IPS-18c (cell line): ENCODE results near the gene MARCHF11.

ENCODE experiments used
- H3K4me3 ChIP-seq: 2 replicates; pipeline ENCODE4 v1.7.0; 2013; ENCODE audit warnings: low read depth, mild to moderate bottlenecking, low read length, moderate library complexity; ENCODE audit not compliant: insufficient read depth
- H3K9me3 ChIP-seq: one replicate; pipeline ENCODE4 v1.6.1; 2013; ENCODE audit warnings: mild to moderate bottlenecking, low read length, moderate library complexity; ENCODE audit not compliant: control insufficient read depth, insufficient read depth

MARCHF11 gene

GRCh38 chr5:16140417-16140816 lies 39.2 kb downstream of the MARCHF11 start:
- Histone ChIP-seq H3K4me3 (no peak overlapping the region), H3K9me3 (peaks cover 5% of the 10 kb centered on the region)

DNA sequence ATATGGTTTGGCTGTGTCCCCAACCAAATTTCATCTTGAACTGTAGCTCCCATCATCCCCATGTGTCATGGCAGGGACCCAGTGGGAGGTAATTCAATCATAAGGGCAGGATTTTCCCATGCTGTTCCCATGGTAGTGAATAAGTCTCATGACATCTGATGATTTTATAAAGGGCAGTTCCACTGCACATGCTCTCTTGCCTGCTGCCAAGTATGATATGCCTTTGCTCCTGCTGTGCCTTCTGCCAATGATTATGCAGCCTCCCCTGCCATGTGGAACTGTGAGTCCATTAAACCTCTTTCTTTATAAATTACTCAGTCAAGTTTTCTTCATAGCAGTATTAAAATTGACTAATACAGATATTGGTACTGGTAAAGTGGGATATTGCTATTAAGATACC lies 42.4 kb downstream of the MARCHF11 start:
- H3K4me3 ChIP-seq: no peak overlapping the region
- H3K9me3 ChIP-seq: peaks cover 5% of the 10 kb centered on the region

DNA sequence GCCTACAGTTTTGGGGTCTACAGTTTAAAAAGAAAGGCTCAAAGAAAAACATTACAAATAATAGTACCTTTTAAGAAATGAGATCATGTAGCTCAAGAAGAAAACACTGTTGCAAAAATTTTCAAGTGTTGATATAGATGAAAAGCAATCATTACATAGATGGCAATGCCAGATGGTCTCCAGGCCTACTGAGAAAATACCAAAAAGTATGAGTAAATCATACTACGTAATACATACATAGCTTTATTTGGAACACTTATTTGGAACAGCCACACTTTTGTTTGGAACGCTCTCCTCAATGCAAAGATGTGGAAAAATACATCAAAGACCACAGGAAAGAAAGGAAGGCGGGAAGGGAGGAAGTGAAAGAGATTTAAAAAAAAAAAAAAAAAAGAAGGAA lies 44.1 kb downstream of the MARCHF11 start:
- Histone ChIP-seq H3K4me3 (no peak overlapping the region), H3K9me3 (peaks cover 5% of the 10 kb centered on the region)

DNA sequence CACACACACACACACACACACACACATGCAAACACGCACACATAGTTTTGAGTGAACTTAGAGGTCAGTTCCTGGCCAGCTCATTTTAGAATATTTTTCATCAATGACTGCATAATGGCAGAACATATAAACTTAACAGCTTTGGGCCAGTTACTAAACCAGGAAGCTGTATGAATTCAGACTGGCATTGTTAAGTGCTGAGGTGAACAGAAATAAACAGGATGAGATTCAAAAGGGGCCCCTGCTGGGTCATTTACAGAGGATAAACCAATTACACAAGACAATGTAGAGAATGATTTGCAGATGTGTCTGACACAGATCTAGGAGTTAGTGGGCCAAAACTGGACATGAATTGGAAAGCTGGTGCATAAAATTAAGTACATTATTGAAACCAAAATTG lies 44.6 kb downstream of the MARCHF11 start:
- Histone ChIP-seq H3K4me3 (no peak overlapping the region), H3K9me3 (peaks cover 5% of the 10 kb centered on the region)

GRCh38 chr5:16134204-16134603 lies 45.4 kb downstream of the MARCHF11 start:
- Histone ChIP-seq H3K4me3 (no peak overlapping the region), H3K9me3 (peaks cover 5% of the 10 kb centered on the region)

- no peaks in the 10 kb centered on the region for H3K9me3 ChIP-seq
- no peak overlapping the region for H3K4me3 ChIP-seq
These were observed 47.7 kb downstream of the MARCHF11 start for GRCh38 chr5:16131878-16132277.

- Histone ChIP-seq H3K9me3 (no peaks in the 10 kb centered on the region), H3K4me3 (no peak overlapping the region)
These were observed 50.6 kb downstream of the MARCHF11 start for GRCh38 chr5:16128944-16129343.

DNA sequence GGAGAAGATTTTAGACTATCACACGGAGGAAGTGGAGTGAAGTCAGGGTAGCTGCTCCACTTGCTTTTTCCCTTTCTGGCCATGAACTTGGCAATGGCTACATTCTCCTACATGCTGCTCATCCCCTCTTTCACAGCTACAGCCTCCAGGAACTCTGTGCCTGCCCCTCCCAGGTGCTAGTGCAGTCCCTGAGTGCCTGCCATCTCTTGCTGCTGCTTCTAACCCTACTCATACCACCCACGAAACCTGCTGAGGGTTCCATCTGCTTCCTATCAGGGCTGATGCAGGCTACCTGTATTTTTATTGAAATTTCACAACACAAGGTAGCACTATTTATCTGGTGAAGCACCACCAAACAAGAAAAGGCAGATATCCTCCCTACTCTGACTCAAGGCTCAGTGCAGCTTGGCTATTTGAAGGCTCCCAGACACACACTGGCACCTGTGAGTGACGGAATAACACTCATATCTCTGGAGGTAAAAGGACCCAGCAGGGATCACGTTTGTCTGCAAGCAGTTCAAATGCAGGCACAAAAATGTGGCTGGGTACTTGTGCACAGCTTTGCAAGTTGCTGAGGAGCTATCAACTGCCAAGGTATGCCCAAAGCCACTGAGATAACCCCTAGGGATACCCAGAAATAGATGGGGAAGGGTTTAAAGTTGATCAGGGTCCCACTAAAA lies 51.6 kb downstream of the MARCHF11 start:
- Histone ChIP-seq H3K4me3 (no peak overlapping the region), H3K9me3 (no peaks in the 10 kb centered on the region)

DNA sequence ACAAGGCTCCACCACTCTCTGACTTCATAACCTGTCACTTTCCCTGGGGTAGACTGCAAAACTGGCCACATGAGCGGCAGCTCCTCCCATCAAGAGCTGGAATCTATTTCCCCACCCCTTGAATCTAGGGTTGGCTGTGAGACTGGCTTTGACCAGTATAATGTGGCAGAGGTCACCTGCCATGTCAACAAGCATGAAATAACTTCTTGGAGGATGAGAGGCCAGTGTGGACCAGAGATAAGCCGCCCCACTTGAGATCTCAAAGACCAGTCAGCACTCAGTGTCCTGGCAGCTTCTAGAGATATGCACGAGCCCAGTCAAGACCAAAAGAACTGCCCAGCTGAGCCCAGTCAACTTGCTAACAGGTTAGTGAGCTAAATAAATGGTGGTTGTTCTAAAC lies 59.0 kb downstream of the MARCHF11 start:
- no peak overlapping the region for H3K4me3 ChIP-seq
- H3K9me3 ChIP-seq: no peaks in the 10 kb centered on the region

- Histone ChIP-seq H3K9me3 (no peaks in the 10 kb centered on the region), H3K4me3 (no peak overlapping the region)
These were observed 59.8 kb downstream of the MARCHF11 start for GRCh38 chr5:16119790-16120189.

DNA sequence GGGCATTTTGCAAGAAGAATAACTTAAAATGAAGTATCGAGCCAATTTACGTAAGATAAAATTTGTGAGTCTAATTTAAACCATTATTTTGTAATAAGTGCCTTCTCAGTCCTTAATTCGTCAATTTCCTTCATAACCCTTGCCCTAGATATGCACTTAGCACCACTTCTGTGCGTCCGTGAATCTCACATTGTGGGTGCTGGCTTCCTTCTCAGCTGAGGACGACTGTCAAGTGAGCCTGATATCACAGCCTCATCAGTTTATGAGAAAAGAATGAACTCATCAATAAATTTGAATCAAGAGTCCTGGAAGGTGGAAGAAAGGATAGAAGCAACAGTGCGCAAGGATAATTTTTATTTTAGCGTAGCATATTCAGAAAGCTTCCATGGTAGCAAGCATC lies 64.5 kb downstream of the MARCHF11 start:
- Histone ChIP-seq H3K4me3 (no peak overlapping the region), H3K9me3 (peaks cover 3% of the 10 kb centered on the region)

DNA sequence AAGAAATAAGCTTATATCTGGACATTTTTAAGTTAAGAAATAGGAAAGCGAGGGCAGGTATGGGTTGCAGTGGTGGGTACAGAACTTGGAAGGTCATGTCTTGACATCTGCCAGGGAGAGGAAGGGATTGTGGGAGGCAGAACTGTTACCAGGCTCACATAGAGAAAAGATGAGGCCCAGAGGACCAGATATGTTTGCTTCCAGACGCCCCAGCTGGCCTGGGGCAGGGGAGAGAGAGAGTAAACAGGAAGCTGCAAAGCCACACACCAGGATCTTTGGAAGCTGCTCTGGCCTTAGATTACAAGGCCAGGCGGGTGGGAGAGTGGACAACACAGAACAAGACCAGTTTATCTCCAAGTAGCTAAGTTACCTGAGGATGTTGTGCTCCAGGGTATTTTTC lies 71.2 kb downstream of the MARCHF11 start:
- Histone ChIP-seq H3K4me3 (no peak overlapping the region), H3K9me3 (peaks cover 5% of the 10 kb centered on the region)

GRCh38 chr5:16104961-16105360 lies 74.6 kb downstream of the MARCHF11 start:
- no peak overlapping the region for H3K4me3 ChIP-seq
- peaks cover 2% of the 10 kb centered on the region for H3K9me3 ChIP-seq

DNA sequence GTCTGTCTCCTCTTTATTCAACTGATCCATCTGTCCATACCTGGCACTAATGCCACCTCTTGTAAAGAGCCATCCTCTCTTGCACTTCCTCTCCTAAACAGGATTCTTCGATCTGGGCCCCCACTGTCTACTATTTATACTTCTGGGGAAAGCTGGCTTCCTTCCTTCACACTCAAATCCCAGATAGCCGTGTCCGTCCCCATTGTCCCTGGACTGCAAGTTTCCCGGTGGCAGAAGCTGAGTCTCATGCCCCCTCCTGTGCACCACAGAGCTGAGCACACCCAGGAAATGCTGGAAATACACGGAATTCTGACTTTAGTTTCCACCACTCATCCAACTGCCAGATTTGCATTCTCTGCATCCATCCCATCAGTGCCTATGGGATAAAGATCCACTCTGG lies 84.0 kb downstream of the MARCHF11 start:
- no peaks in the 10 kb centered on the region for H3K9me3 ChIP-seq
- H3K4me3 ChIP-seq: no peak overlapping the region

DNA sequence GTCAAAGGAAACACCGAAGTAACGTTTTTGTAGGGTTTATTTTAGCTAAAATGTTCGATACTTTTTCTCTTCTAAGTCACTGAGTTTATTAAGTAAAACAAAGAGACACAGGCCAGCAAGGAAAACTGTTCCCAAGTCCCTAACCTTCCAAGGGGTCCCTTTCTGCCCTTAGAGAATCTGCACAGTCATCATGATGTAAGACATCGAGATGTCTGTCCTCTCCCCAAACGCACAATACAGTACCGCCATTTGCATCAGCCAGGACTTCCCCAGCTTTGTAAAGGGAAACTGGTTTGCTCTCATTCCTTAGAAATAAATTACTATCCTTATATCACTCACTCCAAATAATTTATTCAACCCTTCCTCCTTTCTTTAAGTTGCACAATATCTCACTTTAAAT lies 89.3 kb downstream of the MARCHF11 start:
- no peaks in the 10 kb centered on the region for H3K9me3 ChIP-seq
- H3K4me3 ChIP-seq: no peak overlapping the region

DNA sequence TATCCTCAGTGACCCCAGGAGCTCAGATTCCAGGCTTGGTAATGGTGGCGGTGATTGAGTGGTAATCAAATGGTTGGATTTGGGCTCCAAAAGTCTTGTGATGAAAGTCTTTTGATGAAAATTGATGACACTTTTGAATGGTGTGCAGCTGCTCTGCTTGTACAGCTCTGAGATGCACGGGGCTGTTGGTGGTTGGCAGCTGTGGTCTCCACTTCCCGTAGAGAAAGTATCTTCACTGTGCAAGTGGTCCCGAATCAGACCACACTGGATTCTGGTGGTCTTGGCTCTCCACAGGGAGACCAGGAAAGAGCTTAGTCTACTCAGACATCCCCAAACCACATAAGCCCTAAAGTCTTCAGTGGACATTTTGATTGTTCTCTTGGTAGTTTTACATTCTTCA lies 96.6 kb downstream of the MARCHF11 start:
- H3K4me3 ChIP-seq: no peak overlapping the region
- no peaks in the 10 kb centered on the region for H3K9me3 ChIP-seq

GRCh38 chr5:16082053-16082452 lies 97.5 kb downstream of the MARCHF11 start:
- Histone ChIP-seq H3K9me3 (no peaks in the 10 kb centered on the region), H3K4me3 (no peak overlapping the region)

DNA sequence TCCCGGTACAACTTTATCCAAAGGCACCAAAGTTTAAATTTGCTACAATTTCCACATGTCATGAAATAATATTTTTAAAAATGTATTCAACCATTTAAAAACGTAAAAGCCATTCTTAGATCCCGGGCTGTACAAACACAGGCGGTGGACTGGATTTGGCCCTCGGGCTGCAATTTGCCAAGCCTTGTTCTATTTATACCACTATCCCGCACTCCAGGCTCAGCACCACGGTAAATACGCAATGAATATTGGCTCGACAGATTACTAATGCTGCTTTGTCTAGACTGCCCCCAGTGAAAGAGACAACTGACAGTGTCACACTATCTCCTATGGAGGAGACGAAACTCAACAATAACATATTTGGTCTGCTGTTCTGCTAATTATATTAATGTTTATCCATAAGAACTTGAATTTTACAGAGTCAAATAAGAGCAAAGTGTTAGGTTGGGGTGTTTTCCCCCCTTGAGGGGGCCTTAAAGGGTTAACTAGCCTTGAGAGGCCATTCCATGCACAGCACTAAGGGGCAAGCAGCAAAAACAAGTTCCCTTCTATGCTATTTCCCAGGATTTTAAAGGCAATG lies 98.1 kb downstream of the MARCHF11 start:
- no peak overlapping the region for H3K4me3 ChIP-seq

DNA sequence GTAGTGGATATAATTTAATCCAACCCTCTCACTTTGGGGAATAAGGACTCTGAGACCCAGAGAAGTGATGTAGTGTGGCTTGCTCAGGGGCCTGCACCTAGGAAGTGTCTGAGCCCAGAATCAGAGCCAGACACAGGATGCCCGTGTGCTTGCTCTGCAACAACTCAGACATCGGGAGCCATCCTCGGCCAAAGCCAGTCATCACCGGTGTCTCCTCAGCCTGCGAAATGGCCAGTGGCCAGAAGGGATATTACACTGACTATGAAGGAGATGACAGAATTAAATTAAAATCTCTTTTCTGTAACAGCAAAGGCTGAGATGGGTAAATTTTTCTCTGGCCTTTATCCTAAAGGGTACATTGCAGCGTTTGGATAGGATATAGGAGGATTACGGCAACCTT lies 102.9 kb downstream of the MARCHF11 start:
- H3K4me3 ChIP-seq: no peak overlapping the region
- H3K9me3 ChIP-seq: no peaks in the 10 kb centered on the region

More for the DNA sequence above, 98.1 kb downstream of the MARCHF11 start:
- no peaks in the 10 kb centered on the region for H3K9me3 ChIP-seq
